ENCODE measurements around the gene HNRNPA1L2. TPM values are rescaled to one million over a fixed set of nuclear protein-coding genes. Genes with fewer than 3 reads are reported as not detected.
"Not testable (repeated sequence)": the region's sequence is repeated elsewhere in the genome, so short reads cannot be mapped to it uniquely, and the experiment has no call there.

HNRNPA1L2 gene
- 1 to 10 TPM; 7.5 to 9.7 (median 8.9) TPM for total RNA-seq

DNA sequence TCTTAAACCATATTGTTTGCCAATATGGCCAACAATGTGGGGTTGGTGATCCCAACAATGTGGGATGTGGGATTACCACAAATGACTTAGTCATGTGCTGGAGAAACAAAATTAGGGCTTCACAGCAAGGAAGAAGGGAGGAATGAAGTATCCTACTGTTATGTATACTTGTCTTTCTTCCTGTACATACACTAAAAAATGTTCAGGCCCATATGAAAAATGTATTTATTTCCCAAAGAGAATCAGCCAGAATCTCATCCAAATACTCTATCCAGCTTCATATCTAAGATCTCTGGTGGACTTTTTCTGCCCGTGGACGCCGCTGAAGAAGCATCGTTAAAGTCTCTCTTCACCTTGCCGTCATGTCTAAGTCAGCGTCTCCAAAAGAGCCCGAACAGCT, at the start of gene HNRNPA1L2:
HNRNPA1L2 (plus strand) TSS at position 301 of the 400 bp plus-strand sequence; CDS start at position 363, 62 bp downstream.
- Mint-ChIP-seq H3K9me3 (no peaks in the 10 kb centered on the region), H3K4me3 (no peak within 1 kb of the TSS), H3K36me3 (ENCODE audit: insufficient read depth) (peaks cover 41% of the 10 kb centered on the region), H3K4me1 (ENCODE audit: low read depth) (no peaks in the 10 kb centered on the region), H3K27me3 (ENCODE audit: low read depth) (no peaks in the 10 kb centered on the region)
- DNase-seq (no peak), ATAC-seq (no peak)

DNA sequence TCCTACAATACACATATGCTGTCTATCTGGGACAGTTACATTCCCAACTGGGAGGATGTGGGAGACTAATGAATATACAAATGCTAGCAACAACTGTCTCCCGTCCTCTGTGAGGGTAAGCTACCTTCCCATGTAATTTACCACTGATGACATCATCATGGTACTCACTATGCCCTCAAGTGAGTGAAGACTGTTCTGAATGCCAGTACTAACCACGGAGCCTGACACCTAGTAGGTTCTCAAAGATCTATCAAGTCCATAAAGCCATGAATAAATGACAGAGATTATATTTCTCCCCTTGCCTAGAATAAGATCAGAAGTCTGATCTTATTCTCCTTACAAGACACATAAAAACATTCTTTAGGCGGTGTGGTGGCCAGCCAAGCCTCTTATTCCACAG, 49.1 kb upstream of the HNRNPA1L2 start:
- H3K27me3 Mint-ChIP-seq (ENCODE audit: low read depth): peaks cover 41% of the 10 kb centered on the region
- H3K9me3 Mint-ChIP-seq; H3K36me3 Mint-ChIP-seq (ENCODE audit: insufficient read depth); H3K4me3 Mint-ChIP-seq; H3K4me1 Mint-ChIP-seq (ENCODE audit: low read depth); DNase-seq; ATAC-seq: not testable (repeated sequence)

- ATAC-seq; H3K9me3 Mint-ChIP-seq; DNase-seq; H3K36me3 Mint-ChIP-seq (ENCODE audit: insufficient read depth); H3K4me3 Mint-ChIP-seq; H3K4me1 Mint-ChIP-seq (ENCODE audit: low read depth): not testable (repeated sequence)
- peaks cover 44% of the 10 kb centered on the region for H3K27me3 Mint-ChIP-seq (ENCODE audit: low read depth)
Observed at GRCh38 chr13:52593812-52594211, 48.4 kb upstream of the HNRNPA1L2 start.

DNA sequence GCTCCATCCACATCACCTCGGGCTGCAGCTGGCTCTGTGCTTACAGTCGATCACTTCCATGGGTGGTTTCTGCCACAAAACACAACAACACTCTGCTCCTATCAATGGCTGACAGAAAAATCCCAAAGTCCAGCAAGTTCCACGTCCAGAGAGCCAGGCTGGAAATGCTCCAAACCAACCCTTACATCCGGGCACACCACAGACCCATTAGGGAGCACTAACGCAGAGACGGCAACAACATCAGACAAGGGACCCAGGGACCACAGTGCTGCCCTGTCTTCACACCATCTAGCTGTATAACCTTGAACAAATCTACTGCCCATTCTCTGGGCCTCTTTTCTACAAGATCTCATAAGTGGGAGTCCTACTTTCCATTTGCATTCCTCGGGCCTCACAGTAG, 47.9 kb upstream of the HNRNPA1L2 start:
- not testable (repeated sequence) for H3K4me3 Mint-ChIP-seq; H3K4me1 Mint-ChIP-seq (ENCODE audit: low read depth); H3K36me3 Mint-ChIP-seq (ENCODE audit: insufficient read depth); ATAC-seq; DNase-seq; H3K9me3 Mint-ChIP-seq
- H3K27me3 Mint-ChIP-seq (ENCODE audit: low read depth): peaks cover 44% of the 10 kb centered on the region

- no peak overlapping the region for H3K4me3 Mint-ChIP-seq
- H3K27me3 Mint-ChIP-seq (ENCODE audit: low read depth): peaks cover 44% of the 10 kb centered on the region
- H3K9me3 Mint-ChIP-seq: no peaks in the 10 kb centered on the region
- ATAC-seq (no peak), DNase-seq (no peak)
- H3K36me3 Mint-ChIP-seq (ENCODE audit: insufficient read depth): no peaks in the 10 kb centered on the region
- peaks cover 5% of the 10 kb centered on the region for H3K4me1 Mint-ChIP-seq (ENCODE audit: low read depth)
Observed at GRCh38 chr13:52597676-52598075, 44.6 kb upstream of the HNRNPA1L2 start.

DNA sequence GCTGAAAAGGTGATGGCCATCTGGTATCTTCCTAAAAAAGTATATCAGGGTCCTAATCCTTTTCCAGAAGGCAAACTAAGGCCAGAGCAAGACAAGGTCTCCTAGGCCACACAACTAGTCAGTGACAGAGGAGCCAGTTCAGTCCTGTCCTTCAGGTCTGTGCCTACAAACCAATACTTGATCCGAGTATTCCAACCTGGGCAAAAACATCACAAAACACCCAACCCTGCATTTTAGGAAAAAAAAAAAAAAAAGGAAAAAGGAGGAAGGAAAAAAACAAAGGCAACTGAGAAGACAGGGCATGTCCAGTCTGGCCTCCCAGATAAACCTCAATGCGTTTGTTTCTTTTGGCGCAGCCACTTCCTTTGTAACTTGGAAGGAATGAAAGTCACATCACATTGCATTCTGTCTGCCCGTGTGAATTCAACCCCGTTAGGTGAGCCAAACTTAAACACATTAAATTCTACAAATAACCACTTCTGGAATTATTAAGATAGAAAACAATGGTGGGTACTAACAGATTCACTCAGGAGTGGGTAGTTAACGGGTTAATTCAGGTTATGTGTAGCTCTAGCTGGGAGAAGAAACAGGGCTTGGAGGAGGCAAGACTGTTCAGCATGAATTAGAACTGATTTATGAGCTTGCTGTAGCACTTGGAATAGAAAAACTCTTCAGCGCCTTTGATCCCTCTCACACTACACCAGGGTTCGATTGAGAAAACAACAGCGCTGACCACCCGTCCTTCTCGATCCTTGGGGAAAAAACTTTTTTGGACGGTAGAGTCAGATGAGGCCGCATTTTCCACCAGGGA, 43.0 kb upstream of the HNRNPA1L2 start:
- H3K36me3 Mint-ChIP-seq (ENCODE audit: insufficient read depth): no peaks in the 10 kb centered on the region
- H3K9me3 Mint-ChIP-seq: no peaks in the 10 kb centered on the region
- H3K4me3 Mint-ChIP-seq: peak overlapping the region; percentile 55
- H3K27me3 Mint-ChIP-seq (ENCODE audit: low read depth): peaks cover 42% of the 10 kb centered on the region
- ATAC-seq: peak in 1 of 2 donors; percentile 12
- no peak for DNase-seq
- H3K4me1 Mint-ChIP-seq (ENCODE audit: low read depth): peaks cover 5% of the 10 kb centered on the region

DNA sequence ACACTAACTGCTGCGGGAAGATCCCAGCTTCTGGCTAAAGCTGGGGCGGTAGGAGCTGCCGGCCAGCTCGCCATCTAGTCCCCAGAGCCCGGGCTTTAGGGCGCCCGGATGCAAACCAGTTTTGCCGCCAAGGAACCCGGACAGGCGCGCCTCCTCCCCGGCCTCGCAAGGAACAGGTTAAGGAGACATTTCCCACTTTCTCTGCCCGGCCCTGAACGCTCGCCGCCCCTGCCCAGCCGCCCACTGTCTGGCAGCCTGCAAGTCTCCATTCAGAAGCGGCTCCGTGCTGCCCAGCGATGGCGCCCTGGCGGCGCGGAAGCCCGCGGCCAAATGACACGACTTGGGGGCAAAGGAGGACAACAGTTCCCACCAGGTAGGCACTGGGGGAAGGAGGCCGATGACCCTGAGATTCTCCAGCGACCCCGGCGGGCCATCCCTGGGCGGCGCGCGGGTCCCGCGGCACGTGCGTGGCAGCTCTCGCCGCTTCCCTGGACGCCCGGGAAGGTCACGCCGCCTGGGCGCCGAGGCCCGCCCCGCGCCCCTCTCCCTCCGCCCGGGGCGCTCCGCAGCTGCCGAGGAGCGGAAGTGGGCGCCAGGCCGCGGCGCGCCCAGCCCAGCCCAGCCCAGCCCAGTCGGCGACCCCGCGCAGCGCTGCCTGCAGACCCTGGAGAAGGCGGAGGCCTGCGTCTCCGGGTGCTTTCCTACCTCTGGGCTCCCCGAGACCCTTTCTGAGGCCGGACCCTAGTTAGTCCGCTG, 42.2 kb upstream of the HNRNPA1L2 start:
- H3K9me3 Mint-ChIP-seq: no peaks in the 10 kb centered on the region
- DNase-seq (no peak), ATAC-seq (peak; percentile 53 to 60)
- no peaks in the 10 kb centered on the region for H3K36me3 Mint-ChIP-seq (ENCODE audit: insufficient read depth)
- peaks cover 5% of the 10 kb centered on the region for H3K4me1 Mint-ChIP-seq (ENCODE audit: low read depth)
- H3K27me3 Mint-ChIP-seq (ENCODE audit: low read depth): peaks cover 37% of the 10 kb centered on the region
- H3K4me3 Mint-ChIP-seq: peak overlapping the region; percentile 55

DNA sequence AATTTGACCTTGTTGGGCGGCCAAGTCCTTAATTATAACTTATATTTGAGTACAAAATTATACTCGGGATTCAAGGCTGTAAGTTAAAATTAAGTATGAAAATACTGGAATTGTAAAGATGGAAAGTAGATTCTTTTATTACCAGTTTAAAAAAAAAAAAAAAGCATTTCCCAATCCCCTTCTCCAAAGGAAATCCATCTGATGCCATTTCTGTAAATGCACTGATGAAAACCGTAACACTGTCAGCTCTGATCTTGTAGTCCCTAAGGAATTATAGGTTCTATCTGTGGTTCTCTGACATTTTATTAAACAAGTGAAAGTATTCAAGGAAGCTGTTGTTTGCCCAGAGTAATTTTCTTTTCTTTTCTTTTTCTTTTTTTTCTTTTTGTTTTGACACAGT, 41.6 kb upstream of the HNRNPA1L2 start:
- ATAC-seq: no peak
- DNase-seq: no peak
- Mint-ChIP-seq H3K4me1 (ENCODE audit: low read depth) (peaks cover 5% of the 10 kb centered on the region), H3K4me3 (no peak overlapping the region), H3K36me3 (ENCODE audit: insufficient read depth) (no peaks in the 10 kb centered on the region), H3K27me3 (ENCODE audit: low read depth) (peaks cover 37% of the 10 kb centered on the region), H3K9me3 (no peaks in the 10 kb centered on the region)

DNA sequence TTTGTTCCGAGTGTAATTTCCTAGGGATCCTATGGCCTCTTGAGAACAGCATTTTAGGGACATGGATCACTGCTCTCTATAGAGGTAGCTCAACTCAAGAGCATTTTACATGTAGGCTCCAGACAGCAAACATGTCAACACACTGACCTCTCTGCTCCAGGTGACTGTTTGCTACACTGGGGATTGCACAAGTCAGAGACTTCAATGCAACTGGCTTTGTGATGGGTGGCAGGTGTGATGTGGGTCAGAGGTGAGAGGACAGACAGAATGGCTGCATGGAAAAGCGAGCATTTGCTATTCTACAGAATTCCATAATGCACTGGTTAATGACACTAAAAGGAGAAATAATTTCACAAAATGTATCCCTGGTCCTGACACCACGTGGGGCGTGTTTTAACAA, 38.9 kb upstream of the HNRNPA1L2 start:
- H3K36me3 Mint-ChIP-seq (ENCODE audit: insufficient read depth); H3K9me3 Mint-ChIP-seq; H3K4me1 Mint-ChIP-seq (ENCODE audit: low read depth); ATAC-seq; DNase-seq; H3K4me3 Mint-ChIP-seq: not testable (repeated sequence)
- H3K27me3 Mint-ChIP-seq (ENCODE audit: low read depth): peaks cover 25% of the 10 kb centered on the region

DNA sequence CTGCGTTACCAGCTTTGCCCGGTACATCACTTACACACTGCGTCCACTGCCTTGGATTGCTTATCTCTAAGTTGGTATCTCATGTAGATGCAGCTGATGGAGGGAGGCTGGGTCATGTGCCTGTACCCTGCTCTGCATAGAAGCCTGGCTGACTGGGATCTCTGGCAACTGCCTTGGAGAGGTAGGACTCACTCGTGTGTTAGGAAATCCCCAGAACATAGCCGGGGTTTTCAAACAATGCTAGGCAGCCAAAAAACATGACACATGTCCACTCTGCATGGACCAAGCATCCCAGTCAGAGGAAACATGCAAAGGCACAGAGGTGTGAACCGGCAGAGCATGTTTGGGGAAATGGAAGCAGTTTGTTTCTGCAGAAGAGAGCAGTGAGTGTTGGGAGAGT, 36.1 kb upstream of the HNRNPA1L2 start:
- peaks cover 10% of the 10 kb centered on the region for H3K27me3 Mint-ChIP-seq (ENCODE audit: low read depth)
- not testable (repeated sequence) for H3K9me3 Mint-ChIP-seq; H3K4me1 Mint-ChIP-seq (ENCODE audit: low read depth); ATAC-seq; DNase-seq; H3K4me3 Mint-ChIP-seq; H3K36me3 Mint-ChIP-seq (ENCODE audit: insufficient read depth)

- not testable (repeated sequence) for H3K9me3 Mint-ChIP-seq; H3K4me1 Mint-ChIP-seq (ENCODE audit: low read depth); H3K4me3 Mint-ChIP-seq; H3K27me3 Mint-ChIP-seq (ENCODE audit: low read depth); DNase-seq; H3K36me3 Mint-ChIP-seq (ENCODE audit: insufficient read depth); ATAC-seq
Observed at GRCh38 chr13:52606795-52607194, 35.4 kb upstream of the HNRNPA1L2 start.

DNA sequence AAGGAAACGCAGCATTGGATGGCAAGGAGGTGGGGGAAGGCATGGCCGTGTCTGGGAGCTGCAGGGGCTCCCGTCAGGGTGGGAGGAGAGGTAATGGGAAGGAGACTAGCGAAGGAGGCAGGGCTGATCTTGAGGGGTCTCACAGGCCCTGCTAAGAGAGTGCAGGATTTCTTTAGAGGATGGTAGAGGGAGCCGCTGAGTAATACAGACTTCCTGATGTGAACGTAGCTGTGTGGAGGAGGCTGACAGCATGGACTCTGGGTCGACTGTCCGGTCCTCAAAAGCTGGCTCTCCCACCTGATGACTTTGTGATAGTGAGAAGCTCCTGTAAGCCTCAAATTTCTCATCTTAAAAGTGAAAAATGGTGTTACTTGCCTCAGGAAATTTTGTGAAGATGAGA, 34.0 kb upstream of the HNRNPA1L2 start:
- H3K9me3 Mint-ChIP-seq; DNase-seq; ATAC-seq; H3K27me3 Mint-ChIP-seq (ENCODE audit: low read depth); H3K4me3 Mint-ChIP-seq; H3K36me3 Mint-ChIP-seq (ENCODE audit: insufficient read depth); H3K4me1 Mint-ChIP-seq (ENCODE audit: low read depth): not testable (repeated sequence)

GRCh38 chr13:52609013-52609606, 33.1 kb upstream of the HNRNPA1L2 start:
- not testable (repeated sequence) for DNase-seq; H3K27me3 Mint-ChIP-seq (ENCODE audit: low read depth)

GRCh38 chr13:52610158-52610557, 32.1 kb upstream of the HNRNPA1L2 start:
- H3K36me3 Mint-ChIP-seq (ENCODE audit: insufficient read depth); H3K4me1 Mint-ChIP-seq (ENCODE audit: low read depth); H3K27me3 Mint-ChIP-seq (ENCODE audit: low read depth); H3K9me3 Mint-ChIP-seq; H3K4me3 Mint-ChIP-seq; DNase-seq; ATAC-seq: not testable (repeated sequence)

More at GRCh38 chr13:52609013-52609606, 33.1 kb upstream of the HNRNPA1L2 start:
- peak; percentile 46 to 69 for ATAC-seq
- not testable (repeated sequence) for H3K4me1 Mint-ChIP-seq (ENCODE audit: low read depth); H3K4me3 Mint-ChIP-seq; H3K36me3 Mint-ChIP-seq (ENCODE audit: insufficient read depth); H3K9me3 Mint-ChIP-seq

Measured in activated T-cell treated with anti-CD3 and anti-CD28 coated beads, Interleukin-2, amount 50 U/mL, for 4 hours (primary cell).